ENCODE data around the gene CPLX4. TPM values are rescaled to one million over a fixed set of nuclear protein-coding genes. Genes with fewer than 3 reads are reported as not detected.
A peak's percentile ranks its signal among the peaks of the same experiment; 100 is the strongest.

CPLX4 gene
- total RNA-seq, result 0.10 TPM

DNA sequence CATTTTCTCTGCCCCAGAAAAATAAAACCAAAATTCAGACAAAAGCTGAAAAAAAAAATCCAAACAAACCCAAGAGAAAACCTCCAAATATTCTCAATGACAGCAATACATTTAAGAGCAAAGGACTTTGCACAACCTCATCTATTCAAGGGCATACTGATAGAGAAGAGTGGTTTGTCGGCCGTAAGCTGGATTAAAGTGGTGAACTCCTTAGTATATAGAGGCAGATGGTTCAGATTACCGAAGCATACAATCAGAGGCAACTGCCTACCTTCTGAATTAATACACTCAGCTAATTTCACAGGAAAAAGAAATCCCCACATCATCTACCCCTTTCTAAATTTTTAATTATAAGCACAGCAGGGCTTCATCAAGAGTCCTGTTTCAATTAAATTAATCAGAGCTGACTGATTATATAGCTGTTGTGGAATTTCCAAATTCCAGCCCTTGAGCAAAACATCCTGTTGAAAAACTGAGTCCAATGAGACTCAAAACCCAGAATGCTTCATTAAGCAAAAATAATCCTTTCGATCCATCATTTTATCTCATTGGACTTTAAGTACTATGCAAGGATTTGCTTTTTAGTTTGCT, at the start of gene CPLX4:
Gene CPLX4 (minus strand): TSS at position 190 of the 591 bp plus-strand sequence. CDS start 187 bp downstream, at position 3.
- no peaks in the 10 kb centered on the region for H3K9me3 ChIP-seq (ENCODE audit: low read depth, low read length)
- peaks cover 8% of the 10 kb centered on the region for H3K27me3 ChIP-seq (ENCODE audit: insufficient read depth, low read length)
- no peaks in the 10 kb centered on the region for H3K4me1 ChIP-seq (ENCODE audit: insufficient read depth, low read length)
- no peak within 1 kb of the TSS for H3K4me3 ChIP-seq (ENCODE audit: low read length)

DNA sequence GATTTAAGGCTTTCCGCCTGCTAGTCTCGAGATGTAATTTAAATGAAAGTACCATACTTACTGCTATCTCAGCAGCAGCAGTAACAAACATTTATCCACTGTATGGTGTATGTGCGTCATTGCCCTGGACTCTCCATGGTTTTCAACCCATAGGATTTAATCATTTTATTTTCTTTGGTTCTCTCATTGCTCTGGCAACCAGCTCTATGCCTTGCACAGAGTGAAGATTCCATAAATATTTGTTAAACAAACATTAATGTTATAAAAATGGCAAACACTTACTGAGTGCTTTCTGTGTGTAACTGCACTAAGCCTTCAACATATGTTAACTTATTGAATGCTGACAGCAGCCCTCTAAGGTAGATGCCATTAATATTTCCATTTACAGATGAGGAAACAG, 41.9 kb upstream of the CPLX4 start:
- peaks cover 5% of the 10 kb centered on the region for H3K27me3 ChIP-seq (ENCODE audit: insufficient read depth, low read length)
- H3K4me1 ChIP-seq (ENCODE audit: insufficient read depth, low read length), result peaks cover 10% of the 10 kb centered on the region
- H3K4me3 ChIP-seq (ENCODE audit: low read length), result no peak overlapping the region
- H3K9me3 ChIP-seq (ENCODE audit: low read depth, low read length), result no peaks in the 10 kb centered on the region

DNA sequence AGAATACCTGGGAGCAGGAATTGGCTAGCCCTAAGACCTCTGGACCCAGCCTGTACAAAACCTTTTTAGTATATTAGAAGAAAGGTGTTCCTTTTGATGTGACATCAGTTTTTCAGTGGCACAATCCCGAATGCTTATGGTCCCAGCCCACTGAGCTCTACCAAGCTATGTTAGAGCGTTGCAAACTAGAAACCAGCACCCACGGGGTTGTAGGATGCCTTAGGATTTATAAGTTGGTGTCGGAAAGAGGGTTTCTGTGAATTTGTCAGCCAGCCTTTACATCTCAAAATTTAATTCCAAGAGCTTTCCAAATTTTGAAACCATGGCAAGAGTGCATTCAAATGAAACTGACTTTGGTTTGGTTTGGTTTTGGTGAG, 41.1 kb upstream of the CPLX4 start:
- H3K4me1 ChIP-seq (ENCODE audit: insufficient read depth, low read length), result peaks cover 10% of the 10 kb centered on the region
- peak overlapping the region; percentile 68 for H3K4me3 ChIP-seq (ENCODE audit: low read length)
- H3K27me3 ChIP-seq (ENCODE audit: insufficient read depth, low read length), result peaks cover 5% of the 10 kb centered on the region
- H3K9me3 ChIP-seq (ENCODE audit: low read depth, low read length), result no peaks in the 10 kb centered on the region

- Histone ChIP-seq H3K4me3 (ENCODE audit: low read length) (peak within 1 kb of the TSS; percentile 68), H3K4me1 (ENCODE audit: insufficient read depth, low read length) (peaks cover 10% of the 10 kb centered on the region), H3K9me3 (ENCODE audit: low read depth, low read length) (no peaks in the 10 kb centered on the region), H3K27me3 (ENCODE audit: insufficient read depth, low read length) (peaks cover 5% of the 10 kb centered on the region)
Measured at GRCh38 chr18:59358712-59359575, 40.5 kb upstream of the CPLX4 start, which contains the start of gene LMAN1. Gene LMAN1 (minus strand): TSS chr18:59359265. CDS start chr18:59359244, 21 bp downstream.

DNA sequence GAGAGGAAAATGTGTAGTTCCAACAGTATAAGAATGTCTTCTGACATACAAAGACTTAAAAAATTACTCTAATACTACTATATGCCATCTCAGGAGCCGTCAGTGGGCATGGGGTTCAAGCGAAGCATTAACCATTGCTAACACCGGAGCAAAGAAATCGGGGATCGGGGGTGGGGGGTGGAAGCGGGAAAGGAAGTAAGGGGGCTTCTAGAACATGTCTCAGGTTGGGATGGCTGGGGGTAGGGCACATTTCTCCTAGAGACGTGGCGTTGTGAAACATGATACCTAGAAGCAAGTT, 39.9 kb upstream of the CPLX4 start:
- Histone ChIP-seq H3K27me3 (ENCODE audit: insufficient read depth, low read length) (peaks cover 5% of the 10 kb centered on the region), H3K9me3 (ENCODE audit: low read depth, low read length) (no peaks in the 10 kb centered on the region)

DNA sequence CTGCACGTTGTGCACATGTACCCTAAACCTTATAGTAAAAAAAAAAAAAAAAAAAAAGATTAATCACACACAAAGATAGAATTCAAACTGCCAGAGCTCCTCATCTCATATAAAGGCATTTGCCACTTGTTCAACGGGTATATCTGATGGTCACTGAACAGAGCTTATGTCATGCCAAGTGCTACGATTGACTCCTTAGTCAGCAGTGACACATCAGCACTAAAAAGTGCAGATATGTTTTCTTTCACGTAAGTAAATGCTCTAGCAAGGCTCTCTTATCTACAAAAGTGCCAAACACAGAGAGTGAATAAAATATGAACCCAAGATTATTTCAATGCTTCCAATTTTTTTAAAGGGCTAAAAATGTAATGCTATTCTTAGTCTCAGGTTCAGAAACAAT, 39.5 kb upstream of the CPLX4 start:
- Histone ChIP-seq H3K9me3 (ENCODE audit: low read depth, low read length) (no peaks in the 10 kb centered on the region), H3K4me1 (ENCODE audit: insufficient read depth, low read length) (peaks cover 10% of the 10 kb centered on the region), H3K4me3 (ENCODE audit: low read length) (no peak overlapping the region), H3K27me3 (ENCODE audit: insufficient read depth, low read length) (peaks cover 5% of the 10 kb centered on the region)

More for the DNA sequence above, 39.9 kb upstream of the CPLX4 start:
- peak overlapping the region; percentile 68 for H3K4me3 ChIP-seq (ENCODE audit: low read length)
- H3K4me1 ChIP-seq (ENCODE audit: insufficient read depth, low read length), result peaks cover 10% of the 10 kb centered on the region

DNA sequence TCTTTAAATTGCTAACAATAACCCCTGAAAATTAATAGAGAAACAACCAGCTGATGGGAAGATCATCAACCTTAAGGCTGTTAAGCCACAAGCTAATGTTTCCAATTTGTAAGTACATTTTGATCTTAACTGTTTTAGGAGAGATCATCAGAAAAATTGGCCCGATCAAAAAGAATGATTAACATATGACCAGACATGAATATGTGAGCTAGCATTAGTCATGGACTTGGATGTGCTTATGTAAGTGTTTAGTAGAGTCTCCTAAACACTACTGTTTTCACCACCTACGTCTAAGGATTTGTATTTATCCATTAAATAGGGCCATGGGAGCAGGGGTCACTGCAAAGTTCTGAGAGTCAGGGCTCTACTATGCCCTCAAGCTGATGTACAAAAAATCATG, 36.3 kb upstream of the CPLX4 start:
- H3K9me3 ChIP-seq (ENCODE audit: low read depth, low read length), result no peaks in the 10 kb centered on the region
- no peaks in the 10 kb centered on the region for H3K27me3 ChIP-seq (ENCODE audit: insufficient read depth, low read length)
- peaks cover 7% of the 10 kb centered on the region for H3K4me1 ChIP-seq (ENCODE audit: insufficient read depth, low read length)
- H3K4me3 ChIP-seq (ENCODE audit: low read length), result no peak overlapping the region

GRCh38 chr18:59353079-59353680, 34.7 kb upstream of the CPLX4 start:
- no peaks in the 10 kb centered on the region for H3K27me3 ChIP-seq (ENCODE audit: insufficient read depth, low read length)
- no peaks in the 10 kb centered on the region for H3K4me1 ChIP-seq (ENCODE audit: insufficient read depth, low read length)
- H3K4me3 ChIP-seq (ENCODE audit: low read length), result no peak overlapping the region
- no peaks in the 10 kb centered on the region for H3K9me3 ChIP-seq (ENCODE audit: low read depth, low read length)

GRCh38 chr18:59352250-59352855, 33.9 kb upstream of the CPLX4 start:
- H3K9me3 ChIP-seq (ENCODE audit: low read depth, low read length), result no peaks in the 10 kb centered on the region
- no peaks in the 10 kb centered on the region for H3K27me3 ChIP-seq (ENCODE audit: insufficient read depth, low read length)
- no peaks in the 10 kb centered on the region for H3K4me1 ChIP-seq (ENCODE audit: insufficient read depth, low read length)
- no peak overlapping the region for H3K4me3 ChIP-seq (ENCODE audit: low read length)

DNA sequence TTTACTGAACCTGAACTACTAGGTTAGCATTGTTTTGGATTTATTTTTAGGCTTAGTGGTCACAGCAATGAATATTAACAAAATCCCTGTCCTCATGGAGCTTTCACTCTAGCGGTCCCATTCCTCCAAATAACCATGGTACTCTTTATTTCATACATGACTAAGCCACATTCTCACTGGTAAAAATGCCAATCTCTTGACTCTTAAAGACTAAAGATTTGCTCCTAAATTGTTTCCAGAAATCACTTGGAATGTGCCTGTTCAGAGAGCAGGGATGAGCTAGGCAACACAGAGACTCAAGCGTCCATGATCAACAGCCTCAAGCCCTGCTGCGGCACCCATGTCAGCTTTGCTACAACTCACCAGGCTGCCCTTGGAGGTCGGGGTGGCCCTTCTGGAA, 27.1 kb upstream of the CPLX4 start:
- Histone ChIP-seq H3K4me3 (ENCODE audit: low read length) (no peak overlapping the region), H3K27me3 (ENCODE audit: insufficient read depth, low read length) (no peaks in the 10 kb centered on the region), H3K4me1 (ENCODE audit: insufficient read depth, low read length) (no peaks in the 10 kb centered on the region), H3K9me3 (ENCODE audit: low read depth, low read length) (peaks cover 8% of the 10 kb centered on the region)

- H3K27me3 ChIP-seq (ENCODE audit: insufficient read depth, low read length), result no peaks in the 10 kb centered on the region
- H3K4me3 ChIP-seq (ENCODE audit: low read length), result no peak overlapping the region
- H3K9me3 ChIP-seq (ENCODE audit: low read depth, low read length), result peaks cover 12% of the 10 kb centered on the region
- no peaks in the 10 kb centered on the region for H3K4me1 ChIP-seq (ENCODE audit: insufficient read depth, low read length)
Measured at GRCh38 chr18:59344996-59345395, 26.5 kb upstream of the CPLX4 start.

- Histone ChIP-seq H3K27me3 (ENCODE audit: insufficient read depth, low read length) (no peaks in the 10 kb centered on the region), H3K4me1 (ENCODE audit: insufficient read depth, low read length) (no peaks in the 10 kb centered on the region), H3K4me3 (ENCODE audit: low read length) (no peak overlapping the region), H3K9me3 (ENCODE audit: low read depth, low read length) (peaks cover 12% of the 10 kb centered on the region)
Measured at GRCh38 chr18:59343926-59344325, 25.5 kb upstream of the CPLX4 start.

- Histone ChIP-seq H3K9me3 (ENCODE audit: low read depth, low read length) (peaks cover 12% of the 10 kb centered on the region), H3K4me3 (ENCODE audit: low read length) (no peak overlapping the region), H3K27me3 (ENCODE audit: insufficient read depth, low read length) (no peaks in the 10 kb centered on the region), H3K4me1 (ENCODE audit: insufficient read depth, low read length) (no peaks in the 10 kb centered on the region)
Measured at GRCh38 chr18:59340817-59341216, 22.4 kb upstream of the CPLX4 start.

DNA sequence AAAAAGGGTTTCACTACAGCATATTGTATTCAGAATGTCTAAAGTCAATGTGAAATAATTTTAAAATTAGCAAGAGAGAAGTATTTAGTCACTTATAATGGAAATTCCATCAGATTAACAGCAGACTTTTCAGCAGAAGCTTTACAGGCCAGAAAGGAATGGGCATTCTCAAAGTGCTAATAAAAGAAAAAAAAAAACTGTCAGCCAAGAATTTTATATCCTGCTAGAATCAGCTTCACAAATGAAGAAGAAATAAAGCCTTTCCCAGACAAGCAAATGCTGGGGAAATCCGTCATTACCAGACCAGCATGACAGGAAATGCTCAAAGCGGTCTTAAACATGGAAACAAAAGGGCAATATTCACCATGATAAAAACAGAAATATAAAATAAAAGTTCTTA, 21.9 kb upstream of the CPLX4 start:
- no peaks in the 10 kb centered on the region for H3K4me1 ChIP-seq (ENCODE audit: insufficient read depth, low read length)
- no peak overlapping the region for H3K4me3 ChIP-seq (ENCODE audit: low read length)
- peaks cover 12% of the 10 kb centered on the region for H3K9me3 ChIP-seq (ENCODE audit: low read depth, low read length)
- H3K27me3 ChIP-seq (ENCODE audit: insufficient read depth, low read length), result no peaks in the 10 kb centered on the region

DNA sequence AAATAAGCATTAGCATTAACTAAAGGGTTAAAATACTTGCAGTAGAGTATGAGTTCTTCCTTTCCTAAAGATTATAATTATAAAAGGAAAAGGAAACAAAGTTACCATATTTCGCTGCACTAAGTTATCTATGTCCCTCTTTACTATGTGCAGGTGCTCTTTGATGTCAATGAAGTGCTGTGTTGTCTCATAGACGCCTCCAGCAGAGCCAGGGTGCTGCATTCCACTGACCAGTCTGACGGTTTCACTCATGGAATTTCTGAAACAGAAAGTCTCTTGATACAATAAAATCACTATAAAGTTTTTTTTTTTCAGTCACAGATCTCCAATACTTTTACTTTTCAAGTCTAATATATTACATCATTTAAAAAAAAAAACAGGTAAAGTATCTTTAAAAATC, 14.5 kb upstream of the CPLX4 start:
- H3K9me3 ChIP-seq (ENCODE audit: low read depth, low read length), result no peaks in the 10 kb centered on the region
- no peaks in the 10 kb centered on the region for H3K27me3 ChIP-seq (ENCODE audit: insufficient read depth, low read length)
- H3K4me1 ChIP-seq (ENCODE audit: insufficient read depth, low read length), result no peaks in the 10 kb centered on the region
- H3K4me3 ChIP-seq (ENCODE audit: low read length), result no peak overlapping the region

Measured in mononuclear cell (primary cell).